GM12878 (cell line): ENCODE results near the gene HHIPL1.

Source experiments
- BCL3 ChIP-seq: IDR thresholded peaks from 2 replicates; pipeline ENCODE4 v1.6.1; 2011; ENCODE audit warnings: borderline replicate concordance, low read depth, mild to moderate bottlenecking, moderate library complexity, low read length; ENCODE audit not compliant: insufficient read depth, poor library complexity, severe bottlenecking
- HCFC1 ChIP-seq: fragments of 150-350 bp; IDR thresholded peaks from 2 replicates; pipeline ENCODE4 v1.6.1; 2014; ENCODE audit warnings: low read length
- NBN ChIP-seq: fragments of 450-650 bp; IDR thresholded peaks from 2 replicates; pipeline ENCODE4 v1.6.1; 2016
- POLR2A ChIP-seq: IDR thresholded peaks from 2 replicates; pipeline ENCODE4 v1.6.1; 2011; ENCODE audit warnings: low read depth, mild to moderate bottlenecking, low read length
- SPI1 ChIP-seq: IDR thresholded peaks from 2 replicates; pipeline ENCODE4 v1.6.1; 2011; ENCODE audit warnings: low read depth, mild to moderate bottlenecking, low read length, moderate library complexity, borderline replicate concordance; ENCODE audit not compliant: insufficient read depth
- SUZ12 ChIP-seq: fragments of 200-600 bp; sonication (generic); IDR thresholded peaks from one replicate; pipeline ENCODE4 v1.6.1; 2018; ENCODE audit warnings: antibody characterized with exemption, mild to moderate bottlenecking; ENCODE audit not compliant: unreplicated experiment

GRCh38 chr14:99603471-99604277, 41.3 kb upstream of the HHIPL1 start, which contains the start of gene CCDC85C:
- TF ChIP-seq HCFC1 (no peak), BCL3 (no peak), NBN (no peak), POLR2A (peak; percentile 40; the same call in 1 of the 2 replicates), SPI1 (no peak), SUZ12 (no peak)
